Measurements from ENCODE around the gene LACTBL1.
A peak's percentile ranks its signal among the peaks of the same experiment; 100 is the strongest.

Gene LACTBL1

DNA sequence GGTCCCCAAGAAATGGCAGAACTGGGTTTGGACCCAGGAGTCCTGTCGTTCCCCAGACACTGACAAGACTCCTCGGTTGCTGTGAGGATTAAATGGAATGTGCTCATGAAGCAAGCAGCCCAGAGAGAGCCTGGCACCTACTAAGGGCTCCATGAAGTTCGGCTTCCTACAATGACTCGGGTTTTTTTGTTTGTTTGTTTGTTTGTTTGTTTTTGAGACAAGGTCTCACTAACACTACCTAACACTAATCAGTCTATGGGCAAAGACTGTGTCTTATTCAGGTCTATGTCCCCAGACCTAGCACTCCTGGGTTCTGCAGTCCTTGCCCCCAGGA lies 3.4 kb upstream of the LACTBL1 start:
- Histone ChIP-seq H3K4me1 (ENCODE audit: insufficient read depth, low read length) (peaks cover 5% of the 10 kb centered on the region), H3K4me3 (ENCODE audit: low read length) (no peak overlapping the region), H3K9ac (ENCODE audit: low read depth, low read length) (peak overlapping the region; percentile 23; the same call in 1 of the 2 replicates), H3K9me3 (ENCODE audit: insufficient read depth, low read depth, low read length) (no peaks in the 10 kb centered on the region), H3K36me3 (ENCODE audit: insufficient read depth, low read depth, low read length) (no peaks in the 10 kb centered on the region), H3K27ac (ENCODE audit: low read length) (peak overlapping the region; percentile 72), H3K27me3 (ENCODE audit: insufficient read depth, low read length) (no peaks in the 10 kb centered on the region)

DNA sequence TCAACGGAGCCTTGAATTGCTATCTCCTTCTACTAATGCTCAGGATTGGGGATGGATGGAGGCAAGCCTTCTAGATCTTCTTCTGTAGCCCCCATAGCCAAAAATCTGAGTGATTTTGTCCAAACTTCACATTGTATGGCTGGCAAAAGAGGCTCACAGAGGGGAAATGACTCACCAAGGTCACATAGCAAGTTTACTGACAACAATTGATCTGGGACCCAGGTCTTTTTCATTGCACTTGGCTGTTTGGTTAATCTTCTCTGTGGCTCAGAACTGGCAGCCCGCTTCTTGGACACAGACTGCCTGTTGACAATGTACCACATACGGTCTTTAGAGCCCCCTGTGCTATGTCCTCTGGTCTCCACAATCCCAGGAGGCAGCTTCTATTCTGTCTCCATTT lies 3.0 kb upstream of the LACTBL1 start:
- Histone ChIP-seq H3K36me3 (ENCODE audit: insufficient read depth, low read depth, low read length) (no peaks in the 10 kb centered on the region), H3K27me3 (ENCODE audit: insufficient read depth, low read length) (no peaks in the 10 kb centered on the region), H3K9ac (ENCODE audit: low read depth, low read length) (peak overlapping the region; percentile 23; the same call in 1 of the 2 replicates), H3K4me1 (ENCODE audit: insufficient read depth, low read length) (peaks cover 5% of the 10 kb centered on the region), H3K27ac (ENCODE audit: low read length) (peak overlapping the region; percentile 72), H3K9me3 (ENCODE audit: insufficient read depth, low read depth, low read length) (no peaks in the 10 kb centered on the region), H3K4me3 (ENCODE audit: low read length) (no peak overlapping the region)

DNA sequence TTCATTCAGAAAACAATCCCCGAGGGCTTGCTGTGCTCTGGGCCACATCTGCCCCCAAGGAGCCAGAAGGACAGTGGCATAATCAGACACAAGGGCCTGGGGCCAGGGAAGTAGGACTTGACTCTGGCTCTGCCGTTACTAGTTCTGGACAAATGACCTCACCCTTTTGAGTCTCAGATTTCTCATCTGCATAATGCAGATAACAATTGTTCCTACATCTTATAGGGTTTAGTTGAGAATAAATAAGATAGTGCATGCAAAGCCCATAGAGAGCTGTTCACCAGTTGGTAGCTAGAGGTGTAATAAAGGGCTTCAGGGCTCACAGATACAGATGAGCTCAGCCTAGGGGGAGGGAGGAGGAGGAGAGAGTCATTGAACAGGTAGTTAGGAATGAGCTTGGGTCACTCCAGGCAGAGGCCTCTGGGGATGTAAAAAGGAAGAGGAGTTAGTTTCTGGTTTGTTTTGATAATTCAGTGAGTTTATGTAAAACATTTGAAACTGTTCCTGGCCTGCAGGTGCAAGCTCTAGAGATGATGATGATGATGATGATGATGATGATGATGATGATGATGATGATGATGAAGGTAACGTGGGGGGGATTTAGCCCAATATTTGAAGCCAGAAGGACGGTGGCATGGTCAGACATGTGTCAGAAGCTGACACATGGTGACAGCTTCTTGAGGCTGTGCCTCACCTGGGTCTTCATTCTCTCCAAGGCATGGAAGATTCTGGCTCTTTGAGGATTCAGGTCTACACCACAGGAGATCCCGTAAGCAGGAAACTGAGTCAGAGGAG lies 858 bp downstream of the LACTBL1 start:
- no peak overlapping the region for H3K27ac ChIP-seq (ENCODE audit: low read length)

DNA sequence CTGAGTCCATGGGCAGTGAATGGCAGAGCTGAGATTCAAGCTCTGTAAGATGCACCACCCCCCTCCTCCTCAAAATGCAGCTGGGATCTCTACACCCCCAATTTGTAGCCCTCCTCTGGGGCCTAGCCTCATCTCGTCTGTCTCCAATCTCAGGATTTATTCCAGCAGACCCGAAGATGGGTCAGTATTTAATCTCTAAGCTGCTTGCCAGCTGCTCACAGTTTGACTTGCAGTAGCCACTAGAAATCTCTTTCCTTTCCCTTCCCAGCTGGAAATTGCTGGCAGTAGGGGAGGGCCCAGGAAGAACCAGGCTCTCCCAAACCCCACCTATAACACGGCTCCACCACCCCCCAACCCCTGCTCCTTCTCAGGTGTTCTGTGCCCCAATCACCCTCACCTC lies 1.5 kb downstream of the LACTBL1 start:
- Histone ChIP-seq H3K4me1 (ENCODE audit: insufficient read depth, low read length) (peaks cover 4% of the 10 kb centered on the region), H3K27me3 (ENCODE audit: insufficient read depth, low read length) (no peaks in the 10 kb centered on the region; the same call in none of the 2 replicates), H3K36me3 (ENCODE audit: insufficient read depth, low read depth, low read length) (no peaks in the 10 kb centered on the region), H3K9ac (ENCODE audit: low read depth, low read length) (no peak overlapping the region), H3K9me3 (ENCODE audit: insufficient read depth, low read depth, low read length) (no peaks in the 10 kb centered on the region), H3K27ac (ENCODE audit: low read length) (no peak overlapping the region), H3K4me3 (ENCODE audit: low read length) (no peak overlapping the region)

More for the DNA sequence above, 858 bp downstream of the LACTBL1 start:
- Histone ChIP-seq H3K9ac (ENCODE audit: low read depth, low read length) (no peak overlapping the region), H3K9me3 (ENCODE audit: insufficient read depth, low read depth, low read length) (no peaks in the 10 kb centered on the region), H3K4me3 (ENCODE audit: low read length) (no peak overlapping the region), H3K36me3 (ENCODE audit: insufficient read depth, low read depth, low read length) (no peaks in the 10 kb centered on the region), H3K4me1 (ENCODE audit: insufficient read depth, low read length) (peaks cover 5% of the 10 kb centered on the region), H3K27me3 (ENCODE audit: insufficient read depth, low read length) (no peaks in the 10 kb centered on the region; the same call in none of the 2 replicates)

DNA sequence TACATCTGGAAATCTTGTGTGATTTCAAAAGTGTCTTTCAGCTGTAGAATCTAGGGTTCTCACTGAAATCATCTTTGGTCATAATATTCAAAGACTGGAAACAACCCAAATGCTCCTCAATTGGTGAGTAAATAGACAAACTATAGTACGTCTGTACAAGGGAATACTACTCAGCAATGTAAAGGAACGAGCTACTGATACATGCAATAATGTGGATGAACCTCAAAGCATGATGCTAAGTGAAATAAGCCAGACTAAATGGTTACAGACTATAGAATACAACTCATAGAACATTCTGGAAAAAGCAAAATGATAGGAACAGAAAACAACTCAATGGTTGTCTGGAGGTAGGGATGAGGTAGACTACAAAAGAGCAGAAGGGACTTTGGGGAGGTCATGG lies 2.6 kb downstream of the LACTBL1 start:
- Histone ChIP-seq H3K27ac (ENCODE audit: low read length) (no peak overlapping the region), H3K4me1 (ENCODE audit: insufficient read depth, low read length) (no peaks in the 10 kb centered on the region), H3K36me3 (ENCODE audit: insufficient read depth, low read depth, low read length) (no peaks in the 10 kb centered on the region), H3K9ac (ENCODE audit: low read depth, low read length) (no peak overlapping the region), H3K27me3 (ENCODE audit: insufficient read depth, low read length) (no peaks in the 10 kb centered on the region; the same call in none of the 2 replicates), H3K9me3 (ENCODE audit: insufficient read depth, low read depth, low read length) (no peaks in the 10 kb centered on the region), H3K4me3 (ENCODE audit: low read length) (no peak overlapping the region)

DNA sequence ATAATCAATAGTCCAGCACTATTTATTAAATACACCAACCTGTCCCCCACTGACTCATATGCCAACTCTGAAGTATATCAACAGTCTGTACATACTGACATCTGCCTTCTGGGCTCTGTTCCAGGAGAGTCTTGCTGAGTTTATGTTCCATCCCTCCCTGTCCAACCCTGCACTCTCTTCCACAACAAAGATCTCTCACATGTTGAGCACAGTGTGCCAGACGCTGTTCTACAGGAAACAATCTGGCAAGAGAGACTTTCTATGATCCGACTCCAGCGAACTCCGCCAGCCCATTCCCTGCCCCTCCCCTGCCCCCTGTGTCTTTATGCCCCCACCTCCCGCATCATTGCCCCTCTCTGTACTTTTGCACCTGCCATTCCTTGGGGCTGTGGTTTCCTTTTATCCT lies 3.4 kb downstream of the LACTBL1 start:
- Histone ChIP-seq H3K27ac (ENCODE audit: low read length) (no peak overlapping the region), H3K9me3 (ENCODE audit: insufficient read depth, low read depth, low read length) (no peaks in the 10 kb centered on the region), H3K9ac (ENCODE audit: low read depth, low read length) (no peak overlapping the region), H3K36me3 (ENCODE audit: insufficient read depth, low read depth, low read length) (no peaks in the 10 kb centered on the region), H3K4me3 (ENCODE audit: low read length) (no peak overlapping the region), H3K4me1 (ENCODE audit: insufficient read depth, low read length) (no peaks in the 10 kb centered on the region), H3K27me3 (ENCODE audit: insufficient read depth, low read length) (no peaks in the 10 kb centered on the region; the same call in none of the 2 replicates)

DNA sequence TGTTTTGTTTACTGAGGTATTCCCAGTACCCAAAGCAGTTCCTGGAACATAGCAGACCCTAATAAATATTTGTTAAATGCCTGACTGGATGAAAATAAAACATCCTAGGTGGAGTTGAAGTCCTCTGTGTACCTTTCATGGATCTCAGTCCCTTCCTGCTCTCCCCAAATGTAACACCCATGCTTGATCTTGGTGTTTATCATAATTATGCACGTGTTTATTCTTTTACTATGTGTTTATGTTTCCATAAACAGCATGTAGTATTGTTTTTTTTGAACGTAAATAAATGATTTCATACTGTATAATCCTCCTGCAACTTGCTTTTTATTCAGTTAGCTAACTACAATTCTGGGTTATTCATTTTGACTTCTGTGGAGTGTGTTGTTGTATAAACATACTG lies 4.8 kb downstream of the LACTBL1 start:
- no peak overlapping the region for H3K4me3 ChIP-seq (ENCODE audit: low read length)
- no peaks in the 10 kb centered on the region for H3K36me3 ChIP-seq (ENCODE audit: insufficient read depth, low read depth, low read length)
- no peaks in the 10 kb centered on the region for H3K4me1 ChIP-seq (ENCODE audit: insufficient read depth, low read length)
- H3K9me3 ChIP-seq (ENCODE audit: insufficient read depth, low read depth, low read length) = no peaks in the 10 kb centered on the region
- H3K27me3 ChIP-seq (ENCODE audit: insufficient read depth, low read length) = no peaks in the 10 kb centered on the region; the same call in none of the 2 replicates
- no peak overlapping the region for H3K9ac ChIP-seq (ENCODE audit: low read depth, low read length)
- H3K27ac ChIP-seq (ENCODE audit: low read length) = no peak overlapping the region

DNA sequence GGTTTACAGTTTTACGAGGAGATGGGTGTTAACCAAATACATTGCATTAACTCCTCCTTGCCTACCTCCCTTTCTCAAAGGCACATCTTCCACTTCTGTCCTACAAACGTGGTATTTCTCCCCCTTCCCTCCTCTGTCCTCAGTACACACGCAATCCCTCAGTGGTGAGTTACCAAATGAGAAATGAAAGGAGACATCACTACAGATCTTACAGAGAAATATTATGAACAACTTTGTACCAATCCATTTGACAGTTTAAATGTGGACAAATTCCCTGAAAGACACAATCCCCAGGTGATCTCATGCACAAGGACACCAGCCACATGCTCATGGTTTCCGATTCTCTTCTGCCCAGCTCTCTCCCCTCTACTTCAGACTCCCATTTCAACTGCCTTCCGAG lies 6.4 kb downstream of the LACTBL1 start:
- Histone ChIP-seq H3K27ac (ENCODE audit: low read length) (no peak overlapping the region), H3K4me1 (ENCODE audit: insufficient read depth, low read length) (no peaks in the 10 kb centered on the region), H3K4me3 (ENCODE audit: low read length) (no peak overlapping the region), H3K9ac (ENCODE audit: low read depth, low read length) (no peak overlapping the region), H3K27me3 (ENCODE audit: insufficient read depth, low read length) (no peaks in the 10 kb centered on the region; the same call in none of the 2 replicates), H3K9me3 (ENCODE audit: insufficient read depth, low read depth, low read length) (no peaks in the 10 kb centered on the region), H3K36me3 (ENCODE audit: insufficient read depth, low read depth, low read length) (no peaks in the 10 kb centered on the region)

DNA sequence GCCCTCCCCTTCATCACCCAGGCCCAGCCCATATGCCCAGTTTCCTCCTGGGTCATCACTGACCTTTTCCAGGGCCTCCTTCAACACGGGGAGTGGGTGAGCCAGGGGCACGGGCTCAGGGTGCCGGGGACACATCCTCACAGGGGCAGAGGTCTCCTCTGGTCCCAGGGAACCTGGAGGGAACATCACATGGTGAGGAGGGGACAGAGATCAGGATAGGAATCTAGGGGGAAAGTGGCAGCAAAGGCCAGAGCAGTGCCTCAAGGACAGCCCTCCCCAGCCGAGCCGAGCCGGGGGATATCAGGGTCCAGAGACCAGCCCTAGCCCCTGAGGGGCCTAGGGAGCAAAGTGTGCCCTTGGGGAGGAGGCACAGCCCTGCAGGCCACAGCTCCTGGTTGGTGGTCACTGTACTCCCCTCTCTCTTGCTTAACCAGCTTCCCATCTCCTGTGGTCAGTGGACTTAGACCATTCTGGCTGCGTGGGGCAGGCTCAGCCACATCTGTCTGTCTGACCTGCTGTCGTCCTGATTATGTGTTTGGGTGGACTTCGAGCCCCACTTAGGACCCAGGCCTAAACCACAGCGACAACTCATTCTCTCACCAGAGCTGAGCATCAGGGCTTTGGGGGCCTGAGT lies 9.5 kb downstream of the LACTBL1 start:
- Histone ChIP-seq H3K27me3 (ENCODE audit: insufficient read depth, low read length) (no peaks in the 10 kb centered on the region; the same call in 1 of the 2 replicates), H3K36me3 (ENCODE audit: insufficient read depth, low read depth, low read length) (no peaks in the 10 kb centered on the region), H3K4me1 (ENCODE audit: insufficient read depth, low read length) (no peaks in the 10 kb centered on the region), H3K9me3 (ENCODE audit: insufficient read depth, low read depth, low read length) (no peaks in the 10 kb centered on the region), H3K4me3 (ENCODE audit: low read length) (no peak overlapping the region), H3K9ac (ENCODE audit: low read depth, low read length) (no peak overlapping the region), H3K27ac (ENCODE audit: low read length) (no peak overlapping the region)

DNA sequence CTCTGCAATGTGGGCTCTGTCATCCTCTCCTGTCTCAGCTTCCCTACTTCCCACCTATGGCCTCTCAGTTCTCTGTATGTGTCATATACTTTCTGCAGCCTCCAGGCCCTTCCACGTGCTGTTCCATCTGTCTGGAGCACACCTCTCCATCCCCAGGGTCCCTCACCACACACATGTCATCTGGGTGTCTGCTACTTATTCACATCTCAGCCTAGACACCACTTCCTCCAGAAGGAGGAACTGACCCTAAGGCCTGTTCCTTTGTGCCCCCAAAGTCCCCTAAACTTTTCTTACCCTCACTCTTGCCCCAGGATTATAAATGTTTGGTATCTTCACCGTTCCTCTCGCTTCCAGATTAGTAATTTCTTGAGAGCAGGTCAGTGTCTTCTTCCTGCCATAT lies 10.1 kb downstream of the LACTBL1 start:
- no peaks in the 10 kb centered on the region for H3K4me1 ChIP-seq (ENCODE audit: insufficient read depth, low read length)
- no peak overlapping the region for H3K27ac ChIP-seq (ENCODE audit: low read length)
- H3K9me3 ChIP-seq (ENCODE audit: insufficient read depth, low read depth, low read length) = no peaks in the 10 kb centered on the region
- H3K4me3 ChIP-seq (ENCODE audit: low read length) = no peak overlapping the region
- no peaks in the 10 kb centered on the region for H3K36me3 ChIP-seq (ENCODE audit: insufficient read depth, low read depth, low read length)
- no peak overlapping the region for H3K9ac ChIP-seq (ENCODE audit: low read depth, low read length)
- H3K27me3 ChIP-seq (ENCODE audit: insufficient read depth, low read length) = no peaks in the 10 kb centered on the region; the same call in 1 of the 2 replicates

DNA sequence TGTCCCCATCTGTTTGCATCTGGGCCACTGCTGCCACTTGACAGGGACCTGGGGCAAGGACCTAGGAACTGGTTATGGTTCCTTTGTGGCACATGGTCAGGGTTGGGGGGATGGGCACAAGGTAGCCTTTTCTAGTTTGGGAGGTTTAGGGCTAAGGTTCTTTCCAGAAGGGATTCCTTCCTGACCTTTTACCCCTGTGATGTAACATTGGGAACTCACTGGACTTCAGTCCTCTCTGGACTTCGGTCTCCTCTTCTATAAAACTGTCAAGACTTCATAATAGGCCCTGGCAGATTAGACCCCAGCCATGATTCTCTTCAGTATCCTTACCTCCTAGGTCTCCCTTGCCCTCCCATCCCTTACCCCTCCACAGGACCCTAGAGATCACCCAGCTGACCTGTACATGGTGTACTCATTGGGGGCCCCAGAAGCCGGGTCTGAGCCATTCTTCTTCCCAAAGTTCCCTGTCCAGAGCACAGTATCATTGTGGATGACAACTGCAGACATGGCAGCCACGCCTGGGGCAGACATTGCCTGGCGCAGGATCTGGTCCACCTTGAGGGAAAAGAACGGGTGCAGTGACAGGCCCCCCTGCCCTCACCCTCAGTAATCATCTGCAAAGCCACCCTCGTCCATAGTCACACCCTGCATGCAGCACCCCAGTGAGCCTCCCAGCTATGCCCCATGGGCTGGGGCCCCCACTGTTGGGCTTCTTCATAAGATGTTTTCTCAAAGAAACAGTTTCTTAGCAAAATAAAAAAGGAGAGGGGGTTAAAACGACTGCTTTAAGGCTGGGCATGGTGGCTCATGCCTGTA lies 12.9 kb downstream of the LACTBL1 start:
- Histone ChIP-seq H3K36me3 (ENCODE audit: insufficient read depth, low read depth, low read length) (no peaks in the 10 kb centered on the region), H3K27me3 (ENCODE audit: insufficient read depth, low read length) (peaks cover 5% of the 10 kb centered on the region; the same call in 1 of the 2 replicates), H3K9ac (ENCODE audit: low read depth, low read length) (no peak overlapping the region), H3K9me3 (ENCODE audit: insufficient read depth, low read depth, low read length) (no peaks in the 10 kb centered on the region), H3K4me3 (ENCODE audit: low read length) (no peak overlapping the region), H3K27ac (ENCODE audit: low read length) (no peak overlapping the region), H3K4me1 (ENCODE audit: insufficient read depth, low read length) (no peaks in the 10 kb centered on the region)

Data from iPS-20b (cell line).